ENCODE measurements around the gene NAP1L4.

Gene NAP1L4

DNA sequence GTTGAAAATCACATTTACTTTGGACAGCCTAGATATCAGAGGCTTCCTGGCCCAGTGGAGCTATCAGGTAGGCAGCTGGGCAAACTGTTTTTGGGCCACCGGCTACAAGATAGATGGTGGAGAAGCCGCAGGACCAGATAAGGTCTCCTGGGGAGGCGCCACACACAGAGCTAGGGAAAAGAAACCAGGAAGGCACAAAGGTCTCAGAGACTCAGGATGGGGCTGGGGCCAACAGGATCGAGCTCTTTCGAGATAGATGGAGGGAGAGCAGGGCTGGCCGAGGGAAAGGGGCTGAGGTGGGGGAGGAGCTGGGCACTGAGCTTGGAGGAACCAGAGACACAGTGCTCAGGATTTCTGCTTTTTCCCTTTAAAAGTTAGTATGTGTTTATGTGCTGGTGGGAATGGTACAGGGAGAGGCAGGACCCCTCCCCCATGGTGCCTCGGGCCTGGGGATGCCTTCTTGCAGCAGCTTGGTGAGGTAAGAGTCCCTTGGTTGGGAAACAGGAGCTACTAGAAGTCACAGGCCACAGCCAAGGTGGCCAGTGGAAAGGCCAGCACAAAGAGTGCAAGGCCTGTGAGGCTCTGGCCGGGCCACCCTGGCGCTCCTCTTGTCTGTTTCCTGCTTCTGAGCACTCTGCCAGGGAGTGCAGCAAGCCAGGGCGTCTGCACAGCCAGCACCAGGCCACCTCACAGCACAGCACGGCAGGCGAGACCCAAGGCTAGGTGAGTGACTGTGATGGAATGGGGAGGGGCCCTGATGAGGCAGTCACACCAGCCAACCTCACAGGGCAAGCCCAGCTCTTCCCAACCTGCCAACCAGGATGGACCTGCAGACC is 11.5 kb upstream of the NAP1L4 start:
- DNase-seq (ENCODE audit: low spot score), result no peak
- TF ChIP-seq, protein P1, sequence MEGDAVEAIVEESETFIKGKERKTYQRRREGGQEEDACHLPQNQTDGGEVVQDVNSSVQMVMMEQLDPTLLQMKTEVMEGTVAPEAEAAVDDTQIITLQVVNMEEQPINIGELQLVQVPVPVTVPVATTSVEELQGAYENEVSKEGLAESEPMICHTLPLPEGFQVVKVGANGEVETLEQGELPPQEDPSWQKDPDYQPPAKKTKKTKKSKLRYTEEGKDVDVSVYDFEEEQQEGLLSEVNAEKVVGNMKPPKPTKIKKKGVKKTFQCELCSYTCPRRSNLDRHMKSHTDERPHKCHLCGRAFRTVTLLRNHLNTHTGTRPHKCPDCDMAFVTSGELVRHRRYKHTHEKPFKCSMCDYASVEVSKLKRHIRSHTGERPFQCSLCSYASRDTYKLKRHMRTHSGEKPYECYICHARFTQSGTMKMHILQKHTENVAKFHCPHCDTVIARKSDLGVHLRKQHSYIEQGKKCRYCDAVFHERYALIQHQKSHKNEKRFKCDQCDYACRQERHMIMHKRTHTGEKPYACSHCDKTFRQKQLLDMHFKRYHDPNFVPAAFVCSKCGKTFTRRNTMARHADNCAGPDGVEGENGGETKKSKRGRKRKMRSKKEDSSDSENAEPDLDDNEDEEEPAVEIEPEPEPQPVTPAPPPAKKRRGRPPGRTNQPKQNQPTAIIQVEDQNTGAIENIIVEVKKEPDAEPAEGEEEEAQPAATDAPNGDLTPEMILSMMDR (IDR thresholded peaks at IDR 0.05; ENCODE audit: extremely low read depth, missing control alignments), result no peak

DNA sequence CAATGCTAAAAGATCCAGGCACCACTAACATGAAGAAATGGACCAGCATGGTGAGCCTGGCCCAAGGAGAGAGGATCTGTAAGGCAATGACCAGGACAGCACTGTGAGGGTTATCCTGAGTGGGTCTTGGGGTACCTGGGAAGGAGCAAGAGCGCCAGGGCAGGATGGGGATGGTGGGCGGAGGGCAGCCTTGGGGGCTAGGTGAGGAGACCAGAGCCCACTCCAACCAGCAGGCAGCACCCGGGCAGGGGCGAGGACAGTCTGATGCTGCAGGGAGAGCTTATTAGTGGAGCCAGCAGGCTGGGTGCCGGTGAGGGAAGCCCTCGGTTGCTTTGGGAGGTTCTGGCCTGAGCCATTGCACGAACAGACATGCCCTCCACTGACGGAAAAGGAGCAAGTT is 10.7 kb upstream of the NAP1L4 start:
- DNase-seq (ENCODE audit: low spot score), result no peak
- TF ChIP-seq, protein P1 (IDR thresholded peaks at IDR 0.05; ENCODE audit: extremely low read depth, missing control alignments), result no peak

DNA sequence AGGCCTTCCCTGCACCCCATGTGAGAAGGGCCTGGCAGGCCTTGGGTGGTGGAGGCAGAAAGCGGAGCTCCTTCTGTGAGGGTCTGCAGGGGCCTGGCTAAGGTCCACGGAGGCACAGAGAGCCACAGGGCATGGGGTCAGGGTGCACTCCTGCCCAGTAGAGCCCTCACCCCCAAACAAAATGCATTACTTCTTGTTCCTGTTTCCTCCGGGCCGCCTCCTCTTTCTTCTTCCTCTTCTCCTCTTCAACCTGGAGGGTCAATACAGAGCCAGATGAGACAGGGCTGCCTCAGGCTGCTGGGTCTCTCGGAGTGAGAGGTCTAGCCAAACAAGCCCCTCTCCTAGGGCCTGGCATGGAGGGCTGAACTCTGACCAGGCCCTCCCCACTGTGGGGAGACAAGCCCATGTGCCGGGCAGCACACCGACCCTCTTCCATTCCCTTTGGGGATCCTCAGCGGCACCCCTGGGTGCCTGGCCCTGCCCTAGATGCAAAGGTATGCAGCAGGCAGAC is 10.3 kb upstream of the NAP1L4 start:
- TF ChIP-seq, protein P1 (IDR thresholded peaks at IDR 0.05; ENCODE audit: extremely low read depth, missing control alignments), result no peak
- DNase-seq (ENCODE audit: low spot score), result no peak

DNA sequence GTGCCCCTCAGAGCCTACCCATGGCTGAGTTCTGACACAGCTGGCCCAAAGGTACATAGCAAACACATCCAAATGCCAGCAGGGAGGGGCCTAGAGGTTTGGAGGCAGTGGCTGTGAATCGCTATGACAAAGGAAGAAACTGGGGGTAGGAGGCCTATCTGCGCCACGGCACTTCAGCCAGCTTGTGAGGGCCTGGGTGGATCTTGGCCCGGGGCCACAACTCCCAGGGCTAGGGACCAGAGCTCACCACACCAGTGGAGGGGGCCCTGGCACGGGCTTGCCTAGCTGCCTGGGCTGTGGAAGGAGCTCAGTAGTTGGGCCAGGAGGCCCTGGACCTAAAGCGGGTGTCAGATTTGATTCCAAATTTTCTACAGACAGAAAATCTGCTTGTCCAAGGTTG is 9.4 kb upstream of the NAP1L4 start:
- TF ChIP-seq, protein P1 (IDR thresholded peaks at IDR 0.05; ENCODE audit: extremely low read depth, missing control alignments), result no peak
- no peak for DNase-seq (ENCODE audit: low spot score)

DNA sequence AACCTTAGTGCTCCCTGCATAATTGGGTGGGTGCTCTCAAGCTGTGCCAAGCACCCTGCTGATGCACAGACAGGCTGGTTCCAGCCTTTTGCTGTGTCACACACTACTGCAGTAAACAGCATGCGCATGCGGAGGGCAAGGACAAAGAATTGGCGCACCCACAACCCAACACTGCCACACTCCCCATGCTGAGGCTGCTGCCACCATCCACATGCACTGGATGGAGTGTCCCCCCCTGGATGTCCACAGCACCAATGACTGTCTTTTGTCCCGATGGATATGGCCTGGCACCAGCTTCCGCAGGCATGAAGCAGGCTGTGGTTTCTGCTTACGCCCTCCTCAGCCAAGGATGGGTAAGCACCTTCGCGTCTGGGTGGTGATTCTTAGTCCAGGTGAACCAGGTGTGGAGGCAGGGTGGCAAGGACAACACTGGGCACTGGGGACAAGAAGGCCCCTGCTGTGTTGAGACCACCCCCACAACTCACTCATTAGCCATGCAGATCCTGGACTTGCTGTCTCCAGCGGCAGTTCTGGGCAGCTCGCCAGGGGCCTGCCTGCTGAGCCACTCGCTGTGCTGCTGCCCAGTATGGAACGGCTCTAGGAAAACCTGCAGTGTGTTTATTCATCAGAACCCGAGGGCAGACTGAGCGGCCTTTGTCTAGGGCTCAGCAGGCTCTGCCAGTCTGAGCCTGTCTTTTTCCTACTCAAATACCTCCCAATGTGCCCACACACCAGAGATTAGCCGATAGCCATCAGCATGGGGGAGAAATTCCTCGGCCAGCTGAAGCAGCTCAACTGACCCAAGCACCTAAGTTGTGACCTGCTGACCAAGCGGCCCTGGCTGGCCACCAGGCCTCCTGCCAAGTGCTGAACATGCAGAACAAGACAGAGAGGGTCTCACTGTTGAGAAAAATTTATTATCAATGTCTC is 8.2 kb upstream of the NAP1L4 start:
- TF ChIP-seq, protein P1 (IDR thresholded peaks at IDR 0.05; ENCODE audit: extremely low read depth, missing control alignments), result no peak
- DNase-seq (ENCODE audit: low spot score), result no peak

DNA sequence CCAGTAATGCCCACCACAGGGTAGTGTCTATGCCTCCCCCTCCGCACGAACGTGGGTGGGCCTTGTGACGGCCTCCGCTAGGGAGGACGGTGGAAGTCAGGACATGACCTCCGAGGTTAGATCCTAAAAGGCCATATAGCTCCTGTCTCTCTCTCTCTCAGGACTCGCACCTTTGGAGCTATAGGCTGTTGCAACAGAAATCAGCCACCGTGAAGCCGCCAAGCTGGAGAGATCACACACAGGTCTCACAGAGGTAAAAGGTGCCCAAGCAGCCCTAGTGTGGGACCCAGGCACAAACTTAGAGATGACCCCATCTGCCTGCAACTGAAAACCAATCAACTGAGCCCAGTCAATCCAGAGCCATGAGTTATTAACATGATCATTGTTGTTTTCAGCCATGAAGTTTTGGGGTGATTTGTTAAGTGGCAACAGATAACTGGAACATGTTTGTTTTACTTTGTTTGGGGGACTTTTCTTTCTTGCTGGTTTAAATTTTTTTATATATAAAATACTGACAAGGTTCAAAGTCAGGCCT is 7.4 kb upstream of the NAP1L4 start:
- TF ChIP-seq, protein P1 (IDR thresholded peaks at IDR 0.05; ENCODE audit: extremely low read depth, missing control alignments), result no peak
- DNase-seq (ENCODE audit: low spot score), result no peak
